Measurements from ENCODE around the gene STX18.

The STX18 gene

GRCh38 chr4:4418676-4419390, 123.0 kb downstream of the STX18 start:
- DNase-seq (ENCODE audit: low read depth) = no peak

- no peak for DNase-seq (ENCODE audit: low read depth)
Measured at GRCh38 chr4:4417886-4418285, 124.0 kb downstream of the STX18 start.

GRCh38 chr4:4416981-4417380, 124.9 kb downstream of the STX18 start:
- DNase-seq (ENCODE audit: low read depth) = no peak

- DNase-seq (ENCODE audit: low read depth) = no peak
Measured at GRCh38 chr4:4415806-4416805, 125.7 kb downstream of the STX18 start.

GRCh38 chr4:4415107-4415805, 126.6 kb downstream of the STX18 start:
- DNase-seq (ENCODE audit: low read depth) = no peak

- no peak for DNase-seq (ENCODE audit: low read depth)
Measured at GRCh38 chr4:4413806-4414205, 128.0 kb downstream of the STX18 start.

- DNase-seq (ENCODE audit: low read depth) = no peak
Measured at GRCh38 chr4:4413373-4413725, 128.5 kb downstream of the STX18 start.

GRCh38 chr4:4412641-4413372, 129.0 kb downstream of the STX18 start:
- DNase-seq (ENCODE audit: low read depth) = no peak

GRCh38 chr4:4411906-4412305, 129.9 kb downstream of the STX18 start:
- DNase-seq (ENCODE audit: low read depth) = no peak

GRCh38 chr4:4410271-4410670, 131.6 kb downstream of the STX18 start:
- DNase-seq (ENCODE audit: low read depth) = no peak

GRCh38 chr4:4409416-4410115, 132.3 kb downstream of the STX18 start:
- no peak for DNase-seq (ENCODE audit: low read depth)

GRCh38 chr4:4408576-4409335, 133.1 kb downstream of the STX18 start:
- no peak for DNase-seq (ENCODE audit: low read depth)

GRCh38 chr4:4408132-4408523, 133.7 kb downstream of the STX18 start:
- no peak for DNase-seq (ENCODE audit: low read depth)

GRCh38 chr4:4407299-4408131, 134.3 kb downstream of the STX18 start:
- no peak for DNase-seq (ENCODE audit: low read depth)

- DNase-seq (ENCODE audit: low read depth) = no peak
Measured at GRCh38 chr4:4406455-4407298, 135.2 kb downstream of the STX18 start.

- no peak for DNase-seq (ENCODE audit: low read depth)
Measured at GRCh38 chr4:4405358-4405962, 136.4 kb downstream of the STX18 start.

- DNase-seq (ENCODE audit: low read depth) = no peak
Measured at GRCh38 chr4:4402966-4403365, 138.9 kb downstream of the STX18 start.

GRCh38 chr4:4401036-4401435, 140.8 kb downstream of the STX18 start:
- no peak for DNase-seq (ENCODE audit: low read depth)
